Dermis blood vessel endothelial cell (primary cell): ENCODE data around the gene CARD10. TPM values are rescaled to one million over a fixed set of nuclear protein-coding genes. Genes with fewer than 3 reads are reported as not detected.

Experiments used
- total RNA-seq: library from RNA; depleted of rRNA; stranded (reverse); fragments of >200 nt; gene quantifications from 2 replicates; pipeline ENCODE4 v1.2.3, GENCODE V29; 2014

Gene CARD10
- total RNA-seq, 1 donor from 2014 or later = 55.8 TPM

Other genes with a start within 250 kb of the CARD10 start
- under 0.01 TPM in 1 of 2 replicates, not detected in the other for gene CYTH4, start 236.9 kb downstream of the CARD10 start, total RNA-seq
- under 0.01 and 0.14 TPM in 2 replicates for gene ELFN2, start 91.9 kb downstream of the CARD10 start, total RNA-seq
- gene MFNG, start 33.0 kb downstream of the CARD10 start, total RNA-seq = 163 and 228 TPM in 2 replicates
- gene CDC42EP1, start 41.1 kb upstream of the CARD10 start, total RNA-seq = 22.6 and 25.8 TPM in 2 replicates
- not detected in 2 replicates for gene LGALS2, start 60.7 kb upstream of the CARD10 start, total RNA-seq
- 48.3 and 55.3 TPM in 2 replicates for gene GGA1, start 89.4 kb upstream of the CARD10 start, total RNA-seq
- gene SH3BP1, start 120.3 kb upstream of the CARD10 start, total RNA-seq = 0.85 and 2.7 TPM in 2 replicates
- 9.0 and 13.3 TPM in 2 replicates for gene PDXP, start 139.3 kb upstream of the CARD10 start, total RNA-seq
- 2,321 and 4,948 TPM in 2 replicates for gene LGALS1, start 156.2 kb upstream of the CARD10 start, total RNA-seq
- gene NOL12, start 166.9 kb upstream of the CARD10 start, total RNA-seq = 22.9 and 23.1 TPM in 2 replicates
- gene TRIOBP, start 177.6 kb upstream of the CARD10 start, total RNA-seq = 165 and 227 TPM in 2 replicates